ENCODE measurements around the gene NOP14.
A peak's percentile ranks its signal among the peaks of the same experiment; 100 is the strongest.
"Not testable (repeated sequence)": the region's sequence is repeated elsewhere in the genome, so short reads cannot be mapped to it uniquely, and the experiment has no call there.

Gene NOP14

GRCh38 chr4:2927696-2928075, 35.5 kb downstream of the NOP14 start:
- Histone ChIP-seq H3K36me3 (ENCODE audit: insufficient read depth, low read length) (peaks cover 82% of the 10 kb centered on the region), H3K27me3 (ENCODE audit: insufficient read depth, low read length) (no peaks in the 10 kb centered on the region), H3K9ac (ENCODE audit: low read depth, low read length) (no peak overlapping the region), H3K27ac (ENCODE audit: low read depth, low read length) (no peak overlapping the region), H3K4me3 (ENCODE audit: low read length) (no peak overlapping the region), H3K4me1 (ENCODE audit: insufficient read depth, low read length) (peaks cover 16% of the 10 kb centered on the region; the same call in 1 of the 2 replicates), H3K9me3 (ENCODE audit: insufficient read depth, low read depth, low read length) (no peaks in the 10 kb centered on the region)
- 98% methylated on average over 12 of the region's 12 CpGs for WGBS

- peaks cover 86% of the 10 kb centered on the region for H3K36me3 ChIP-seq (ENCODE audit: insufficient read depth, low read length)
- no peaks in the 10 kb centered on the region for H3K9me3 ChIP-seq (ENCODE audit: insufficient read depth, low read depth, low read length)
- WGBS = 96% methylated on average over 18 of the region's 18 CpGs
- H3K9ac ChIP-seq (ENCODE audit: low read depth, low read length) = no peak overlapping the region
- H3K4me3 ChIP-seq (ENCODE audit: low read length) = no peak overlapping the region
- H3K27ac ChIP-seq (ENCODE audit: low read depth, low read length) = no peak overlapping the region
- H3K27me3 ChIP-seq (ENCODE audit: insufficient read depth, low read length) = no peaks in the 10 kb centered on the region
- peaks cover 20% of the 10 kb centered on the region for H3K4me1 ChIP-seq (ENCODE audit: insufficient read depth, low read length)
Measured at GRCh38 chr4:2927016-2927695, 36.0 kb downstream of the NOP14 start.

DNA sequence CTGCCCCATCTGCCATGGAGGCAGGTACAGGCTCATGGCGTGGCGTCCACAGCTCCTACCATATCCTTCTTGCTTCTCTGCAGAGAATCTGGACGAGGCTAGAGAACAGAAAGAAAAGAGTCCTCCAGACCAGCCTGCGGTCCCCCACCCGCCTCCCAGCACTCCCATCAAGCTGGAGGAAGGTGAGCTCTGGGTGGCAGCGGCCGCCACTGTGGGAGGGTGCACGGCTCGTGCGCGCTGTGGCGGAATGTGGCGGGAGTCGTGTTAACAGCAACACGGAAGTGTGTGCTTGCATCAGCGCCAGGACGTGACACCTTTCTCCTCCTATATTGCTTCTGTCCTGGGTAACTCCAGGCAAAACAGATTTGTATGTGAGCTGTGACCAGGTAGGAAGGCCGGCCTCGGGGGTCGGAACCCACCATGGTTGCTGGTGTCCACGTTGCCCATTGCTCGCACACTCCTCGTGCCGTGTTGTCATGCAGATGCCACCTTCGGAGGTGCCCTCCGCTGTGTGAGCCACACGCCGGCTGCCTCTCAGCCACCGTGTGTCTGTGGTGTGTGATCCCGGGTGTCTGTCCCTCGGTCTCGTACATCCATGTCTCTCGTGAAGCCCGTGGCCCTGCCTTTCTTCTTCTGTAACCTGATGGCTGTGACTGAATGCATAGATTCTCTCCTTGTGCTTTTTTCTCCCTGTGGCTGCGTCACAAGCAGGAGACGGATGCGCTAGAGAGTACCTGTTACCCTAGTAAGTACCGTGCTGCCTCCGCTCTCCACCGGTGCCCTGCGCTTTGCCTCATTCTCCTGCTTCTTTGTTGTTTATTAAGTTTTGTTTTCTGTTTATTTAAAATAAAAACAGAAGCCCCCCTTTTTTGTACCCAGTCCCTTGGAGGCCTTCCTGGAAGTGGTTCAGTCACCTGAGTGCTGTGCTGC, 37.0 kb downstream of the NOP14 start:
- H3K9me3 ChIP-seq (ENCODE audit: insufficient read depth, low read depth, low read length) = no peaks in the 10 kb centered on the region
- WGBS = 93% methylated on average over 41 of the region's 41 CpGs
- no peak overlapping the region for H3K9ac ChIP-seq (ENCODE audit: low read depth, low read length)
- no peak overlapping the region for H3K4me3 ChIP-seq (ENCODE audit: low read length)
- H3K36me3 ChIP-seq (ENCODE audit: insufficient read depth, low read length) = peaks cover 83% of the 10 kb centered on the region
- H3K27me3 ChIP-seq (ENCODE audit: insufficient read depth, low read length) = no peaks in the 10 kb centered on the region
- H3K27ac ChIP-seq (ENCODE audit: low read depth, low read length) = no peak overlapping the region
- peaks cover 28% of the 10 kb centered on the region for H3K4me1 ChIP-seq (ENCODE audit: insufficient read depth, low read length)

GRCh38 chr4:2925496-2925895, 37.7 kb downstream of the NOP14 start:
- Histone ChIP-seq H3K4me3 (ENCODE audit: low read length) (no peak overlapping the region), H3K9me3 (ENCODE audit: insufficient read depth, low read depth, low read length) (no peaks in the 10 kb centered on the region), H3K9ac (ENCODE audit: low read depth, low read length) (no peak overlapping the region), H3K36me3 (ENCODE audit: insufficient read depth, low read length) (peaks cover 76% of the 10 kb centered on the region), H3K27ac (ENCODE audit: low read depth, low read length) (no peak overlapping the region), H3K4me1 (ENCODE audit: insufficient read depth, low read length) (peaks cover 28% of the 10 kb centered on the region), H3K27me3 (ENCODE audit: insufficient read depth, low read length) (no peaks in the 10 kb centered on the region)
- WGBS = 90% methylated on average over 4 of the region's 5 CpGs

DNA sequence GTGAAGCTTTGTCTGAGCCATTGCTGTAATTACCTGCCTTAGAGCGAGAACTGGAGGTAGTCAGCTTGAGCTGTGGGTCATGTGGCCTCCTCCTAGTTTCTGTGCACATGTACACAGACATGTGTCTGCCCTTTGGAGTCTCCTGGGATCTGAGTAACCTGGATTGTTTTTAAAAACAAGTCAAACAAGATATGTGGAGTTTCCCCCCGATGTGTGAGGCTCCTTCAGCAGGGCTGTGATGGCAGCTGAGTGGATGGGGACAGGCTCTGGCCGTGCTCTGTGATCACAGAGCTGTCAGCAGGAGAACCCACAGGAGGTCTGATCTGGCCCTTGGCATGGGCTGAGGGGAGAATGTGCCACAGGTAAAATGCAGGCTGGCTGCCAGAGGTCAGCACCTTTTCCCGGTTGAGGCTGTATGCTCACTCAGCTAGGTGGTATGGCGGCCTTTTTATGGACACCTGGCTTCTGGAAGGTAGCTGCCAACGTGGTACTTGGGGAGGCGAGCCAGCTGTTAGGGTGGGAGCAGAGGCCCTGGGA, 38.4 kb downstream of the NOP14 start:
- no peak overlapping the region for H3K4me3 ChIP-seq (ENCODE audit: low read length)
- no peaks in the 10 kb centered on the region for H3K9me3 ChIP-seq (ENCODE audit: insufficient read depth, low read depth, low read length)
- H3K27ac ChIP-seq (ENCODE audit: low read depth, low read length) = peak overlapping the region; percentile 26; the same call in 1 of the 2 replicates
- peaks cover 70% of the 10 kb centered on the region for H3K36me3 ChIP-seq (ENCODE audit: insufficient read depth, low read length)
- WGBS = 90% methylated on average over 7 of the region's 7 CpGs
- no peak overlapping the region for H3K9ac ChIP-seq (ENCODE audit: low read depth, low read length)
- no peaks in the 10 kb centered on the region for H3K27me3 ChIP-seq (ENCODE audit: insufficient read depth, low read length)
- peaks cover 28% of the 10 kb centered on the region for H3K4me1 ChIP-seq (ENCODE audit: insufficient read depth, low read length)

- Histone ChIP-seq H3K9me3 (ENCODE audit: insufficient read depth, low read depth, low read length) (no peaks in the 10 kb centered on the region), H3K9ac (ENCODE audit: low read depth, low read length) (no peak overlapping the region), H3K27ac (ENCODE audit: low read depth, low read length) (peak overlapping the region; percentile 26; the same call in 1 of the 2 replicates), H3K4me1 (ENCODE audit: insufficient read depth, low read length) (peaks cover 28% of the 10 kb centered on the region), H3K36me3 (ENCODE audit: insufficient read depth, low read length) (peaks cover 64% of the 10 kb centered on the region), H3K27me3 (ENCODE audit: insufficient read depth, low read length) (no peaks in the 10 kb centered on the region), H3K4me3 (ENCODE audit: low read length) (no peak overlapping the region)
- WGBS = 94% methylated on average over 8 of the region's 8 CpGs
Measured at GRCh38 chr4:2924286-2924685, 38.9 kb downstream of the NOP14 start.

DNA sequence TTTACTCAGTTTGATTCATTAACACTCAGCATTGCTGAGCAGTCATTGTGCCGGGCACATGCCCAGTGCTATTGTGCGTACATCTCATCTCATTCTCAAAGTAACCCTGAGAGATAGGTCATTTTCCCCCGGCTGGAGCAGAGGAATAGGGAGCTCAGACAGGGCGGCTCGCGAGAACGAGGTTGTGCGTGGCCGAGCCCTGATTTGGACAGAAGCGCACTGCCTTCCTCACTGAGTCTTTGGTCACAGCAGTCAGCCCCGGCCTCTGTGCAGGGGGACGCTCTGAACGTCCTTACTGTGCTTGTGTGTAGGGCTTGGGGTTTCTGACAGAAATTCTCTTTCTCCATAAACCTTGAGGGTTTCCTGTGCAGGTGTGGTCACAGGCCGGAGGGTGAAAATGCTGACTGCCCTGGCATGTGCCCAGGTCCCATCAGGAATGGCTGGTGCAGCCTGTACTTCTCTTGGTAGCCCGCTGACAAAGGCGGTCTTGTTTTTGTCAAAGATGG, 39.5 kb downstream of the NOP14 start:
- Histone ChIP-seq H3K4me3 (ENCODE audit: low read length) (no peak overlapping the region), H3K9ac (ENCODE audit: low read depth, low read length) (peak overlapping the region; percentile 47; the same call in 1 of the 2 replicates), H3K4me1 (ENCODE audit: insufficient read depth, low read length) (peaks cover 28% of the 10 kb centered on the region), H3K27ac (ENCODE audit: low read depth, low read length) (peak overlapping the region; percentile 93; the same call in 1 of the 2 replicates), H3K36me3 (ENCODE audit: insufficient read depth, low read length) (peaks cover 59% of the 10 kb centered on the region), H3K27me3 (ENCODE audit: insufficient read depth, low read length) (no peaks in the 10 kb centered on the region), H3K9me3 (ENCODE audit: insufficient read depth, low read depth, low read length) (no peaks in the 10 kb centered on the region)
- WGBS = 94% methylated on average over 16 of the region's 16 CpGs

DNA sequence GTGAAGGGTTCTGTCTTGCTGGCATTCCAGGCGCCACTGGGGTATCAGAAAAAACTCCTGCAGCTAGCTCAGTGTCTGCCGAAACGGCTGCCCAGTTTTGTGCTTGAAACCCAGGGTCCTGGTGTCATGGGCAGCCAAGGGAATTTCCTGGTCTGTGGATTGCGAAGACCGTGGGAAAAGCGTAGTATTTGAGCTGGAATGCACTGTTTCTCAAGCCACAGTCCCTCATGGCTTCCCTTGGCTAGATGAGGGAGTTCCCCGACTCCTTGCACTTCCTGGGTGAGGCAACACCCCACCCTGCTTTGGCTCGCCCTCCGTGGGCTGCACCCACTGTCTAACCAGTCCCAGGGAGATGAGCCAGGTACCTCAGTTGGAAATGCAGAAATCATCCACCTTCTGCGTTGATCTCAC, 40.1 kb downstream of the NOP14 start:
- Histone ChIP-seq H3K4me3 (ENCODE audit: low read length) (peak overlapping the region; percentile 21; the same call in 1 of the 2 replicates), H3K27ac (ENCODE audit: low read depth, low read length) (peak overlapping the region; percentile 93), H3K27me3 (ENCODE audit: insufficient read depth, low read length) (no peaks in the 10 kb centered on the region), H3K4me1 (ENCODE audit: insufficient read depth, low read length) (peaks cover 28% of the 10 kb centered on the region), H3K9me3 (ENCODE audit: insufficient read depth, low read depth, low read length) (no peaks in the 10 kb centered on the region), H3K36me3 (ENCODE audit: insufficient read depth, low read length) (peaks cover 55% of the 10 kb centered on the region), H3K9ac (ENCODE audit: low read depth, low read length) (peak overlapping the region; percentile 47)
- 79% methylated on average over 10 of the region's 10 CpGs for WGBS

- peaks cover 50% of the 10 kb centered on the region for H3K36me3 ChIP-seq (ENCODE audit: insufficient read depth, low read length)
- peak overlapping the region; percentile 93 for H3K27ac ChIP-seq (ENCODE audit: low read depth, low read length)
- not testable (repeated sequence) for H3K27me3 ChIP-seq (ENCODE audit: insufficient read depth, low read length); H3K9me3 ChIP-seq (ENCODE audit: insufficient read depth, low read depth, low read length); H3K4me3 ChIP-seq (ENCODE audit: low read length)
- peaks cover 28% of the 10 kb centered on the region for H3K4me1 ChIP-seq (ENCODE audit: insufficient read depth, low read length)
- H3K9ac ChIP-seq (ENCODE audit: low read depth, low read length) = peak overlapping the region; percentile 47; the same call in 1 of the 2 replicates
- WGBS = 42% methylated on average over 7 of the region's 7 CpGs
Measured at GRCh38 chr4:2922453-2923101, 40.6 kb downstream of the NOP14 start.

GRCh38 chr4:2918714-2919113, 44.5 kb downstream of the NOP14 start:
- not testable (repeated sequence) for H3K9me3 ChIP-seq (ENCODE audit: insufficient read depth, low read depth, low read length); H3K4me3 ChIP-seq (ENCODE audit: low read length); H3K27ac ChIP-seq (ENCODE audit: low read depth, low read length); H3K9ac ChIP-seq (ENCODE audit: low read depth, low read length); H3K27me3 ChIP-seq (ENCODE audit: insufficient read depth, low read length)
- Histone ChIP-seq H3K36me3 (ENCODE audit: insufficient read depth, low read length) (peaks cover 47% of the 10 kb centered on the region), H3K4me1 (ENCODE audit: insufficient read depth, low read length) (peaks cover 20% of the 10 kb centered on the region)
- WGBS = 96% methylated on average over 8 of the region's 8 CpGs
